Measurements from ENCODE around the gene KRTAP19-2. TPM values are rescaled to one million over a fixed set of nuclear protein-coding genes. Genes with fewer than 3 reads are reported as not detected.

Gene KRTAP19-2
- total and polyA plus RNA-seq, 10 donors = not detected

DNA sequence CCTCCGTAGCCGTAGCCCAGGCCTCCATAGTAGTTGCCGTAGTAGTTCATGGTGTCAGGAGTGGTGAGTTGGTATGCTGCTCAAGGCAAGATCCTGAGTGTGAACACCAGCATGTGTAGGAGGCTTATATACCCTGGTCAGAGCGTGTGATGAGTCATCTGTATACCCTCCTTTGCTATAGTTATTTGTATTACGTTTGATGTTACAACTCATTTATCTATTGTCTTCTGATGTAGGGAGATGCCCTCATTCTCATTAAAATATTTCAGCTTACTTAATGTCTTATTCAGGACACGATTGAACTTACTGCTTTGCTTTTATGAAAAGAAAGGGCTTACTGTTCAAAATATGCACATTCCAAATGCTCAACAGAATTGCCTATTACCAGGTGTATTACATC is 14.8 kb upstream of the KRTAP19-2 start, which contains the start of gene KRTAP19-5:
Gene KRTAP19-5 (minus strand): TSS at position 101 of the 400 bp plus-strand sequence. CDS start 51 bp downstream, at position 50.
- TF ChIP-seq POLR2AphosphoS5 (IDR thresholded peaks at IDR 0.05) (no peak), POLR2A (IDR thresholded peaks at IDR 0.05) (no peak)
- TF ChIP-seq, protein P1, sequence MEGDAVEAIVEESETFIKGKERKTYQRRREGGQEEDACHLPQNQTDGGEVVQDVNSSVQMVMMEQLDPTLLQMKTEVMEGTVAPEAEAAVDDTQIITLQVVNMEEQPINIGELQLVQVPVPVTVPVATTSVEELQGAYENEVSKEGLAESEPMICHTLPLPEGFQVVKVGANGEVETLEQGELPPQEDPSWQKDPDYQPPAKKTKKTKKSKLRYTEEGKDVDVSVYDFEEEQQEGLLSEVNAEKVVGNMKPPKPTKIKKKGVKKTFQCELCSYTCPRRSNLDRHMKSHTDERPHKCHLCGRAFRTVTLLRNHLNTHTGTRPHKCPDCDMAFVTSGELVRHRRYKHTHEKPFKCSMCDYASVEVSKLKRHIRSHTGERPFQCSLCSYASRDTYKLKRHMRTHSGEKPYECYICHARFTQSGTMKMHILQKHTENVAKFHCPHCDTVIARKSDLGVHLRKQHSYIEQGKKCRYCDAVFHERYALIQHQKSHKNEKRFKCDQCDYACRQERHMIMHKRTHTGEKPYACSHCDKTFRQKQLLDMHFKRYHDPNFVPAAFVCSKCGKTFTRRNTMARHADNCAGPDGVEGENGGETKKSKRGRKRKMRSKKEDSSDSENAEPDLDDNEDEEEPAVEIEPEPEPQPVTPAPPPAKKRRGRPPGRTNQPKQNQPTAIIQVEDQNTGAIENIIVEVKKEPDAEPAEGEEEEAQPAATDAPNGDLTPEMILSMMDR (IDR thresholded peaks at IDR 0.05 in 8 of 11, conservative IDR thresholded peaks at IDR 0.05 in 3 of 11) = no peak
- intact Hi-C loops (cut with DNase I; ENCODE audit: low total_unique reads) = no loop called here
- H3K4me1 ChIP-seq = no peaks in the 10 kb centered on the region
- no peaks in the 10 kb centered on the region for H3K36me3 ChIP-seq
- H3K9me3 ChIP-seq = peaks cover 0 to 3% (median 0%) of the 10 kb centered on the region in 8 donors
- 79 to 89% (median 81%) methylated on average over 6 of the region's 6 CpGs for WGBS, 5 donors
- DNase-seq = no peak
- no peaks in the 10 kb centered on the region for H3K27me3 ChIP-seq (replicated peaks in 1 of 7)
- no peak within 1 kb of the TSS for H3K4me3 ChIP-seq
- no peak within 1 kb of the TSS for H3K27ac ChIP-seq

DNA sequence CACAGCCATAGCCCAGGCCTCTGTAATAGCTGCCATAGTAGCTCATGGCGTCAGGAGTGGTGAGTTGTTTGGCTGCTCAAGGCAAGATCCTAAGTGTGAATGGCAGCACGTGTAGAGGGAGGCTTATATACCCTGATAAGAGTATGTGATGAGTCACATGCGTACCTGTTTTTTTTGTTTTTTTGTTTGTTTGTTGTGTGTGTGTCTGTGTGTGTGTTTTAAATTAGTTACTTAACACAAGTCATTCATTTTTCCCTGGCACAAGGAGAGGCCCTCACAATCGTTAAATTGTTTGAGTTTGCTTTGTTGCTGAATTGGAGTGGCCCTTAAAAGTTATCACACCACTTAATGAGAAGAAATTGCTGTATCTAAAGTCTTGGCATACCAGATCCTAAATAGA is 9.8 kb upstream of the KRTAP19-2 start, which contains the start of gene KRTAP19-4:
Gene KRTAP19-4 (minus strand): TSS at position 101 of the 400 bp plus-strand sequence. CDS start 55 bp downstream, at position 46.
- WGBS, 5 donors = 70 to 83% (median 74%) methylated on average over 4 of the region's 4 CpGs
- DNase-seq = no peak
- Histone ChIP-seq H3K27me3 (replicated peaks in 1 of 7) (no peaks in the 10 kb centered on the region), H3K4me3 (no peak within 1 kb of the TSS), H3K4me1 (no peaks in the 10 kb centered on the region), H3K36me3 (no peaks in the 10 kb centered on the region), H3K9me3 (peaks cover 0 to 4% (median 0%) of the 10 kb centered on the region in 8 donors), H3K27ac (no peak within 1 kb of the TSS)
- TF ChIP-seq, protein P1 (IDR thresholded peaks at IDR 0.05 in 8 of 11, conservative IDR thresholded peaks at IDR 0.05 in 3 of 11) = no peak
- no peak for TF ChIP-seq POLR2A (IDR thresholded peaks at IDR 0.05)
- TF ChIP-seq POLR2AphosphoS5 (IDR thresholded peaks at IDR 0.05) = no peak
- intact Hi-C loops (cut with DNase I; ENCODE audit: low total_unique reads) = no loop called here

DNA sequence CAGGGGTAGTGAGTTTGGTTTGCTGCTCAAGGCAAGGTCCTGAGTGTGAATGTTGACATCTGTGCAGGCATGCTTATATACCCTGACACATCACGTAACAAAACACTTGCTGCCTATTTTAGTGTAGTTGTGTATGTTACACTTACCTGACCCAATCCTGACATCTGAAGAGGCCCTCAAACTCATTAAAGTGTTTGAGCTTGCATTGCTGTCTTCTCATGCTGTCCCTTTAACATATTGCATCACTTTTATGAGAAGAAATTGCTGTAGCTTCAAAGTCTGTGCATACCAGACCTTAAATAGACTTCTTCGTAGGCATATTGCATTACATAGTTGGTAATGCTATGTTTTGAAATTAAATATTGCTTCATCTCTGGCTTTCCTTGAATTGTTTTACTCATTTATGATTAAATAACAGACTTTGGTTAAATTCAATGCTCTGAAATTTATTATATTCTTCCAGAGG is 4.8 kb upstream of the KRTAP19-2 start, which contains the start of gene KRTAP19-3:
Gene KRTAP19-3 (minus strand): TSS at position 51 of the 466 bp plus-strand sequence. CDS start 56 bp downstream, outside the sequence.
- H3K4me1 ChIP-seq = no peaks in the 10 kb centered on the region
- no peaks in the 10 kb centered on the region for H3K36me3 ChIP-seq
- H3K9me3 ChIP-seq = peaks cover 0 to 13% (median 2%) of the 10 kb centered on the region in 8 donors
- no peaks in the 10 kb centered on the region for H3K27me3 ChIP-seq (replicated peaks in 1 of 7)
- DNase-seq = no peak
- WGBS, 5 donors = 66 to 83% (median 80%) methylated on average over 2 of the region's 2 CpGs
- H3K4me3 ChIP-seq = no peak within 1 kb of the TSS
- TF ChIP-seq, protein P1 (IDR thresholded peaks at IDR 0.05 in 8 of 11, conservative IDR thresholded peaks at IDR 0.05 in 3 of 11) = no peak
- TF ChIP-seq POLR2A (IDR thresholded peaks at IDR 0.05) (no peak), POLR2AphosphoS5 (IDR thresholded peaks at IDR 0.05) (no peak)
- intact Hi-C loops (cut with DNase I; ENCODE audit: low total_unique reads) = no loop called here
- H3K27ac ChIP-seq = no peak within 1 kb of the TSS

DNA sequence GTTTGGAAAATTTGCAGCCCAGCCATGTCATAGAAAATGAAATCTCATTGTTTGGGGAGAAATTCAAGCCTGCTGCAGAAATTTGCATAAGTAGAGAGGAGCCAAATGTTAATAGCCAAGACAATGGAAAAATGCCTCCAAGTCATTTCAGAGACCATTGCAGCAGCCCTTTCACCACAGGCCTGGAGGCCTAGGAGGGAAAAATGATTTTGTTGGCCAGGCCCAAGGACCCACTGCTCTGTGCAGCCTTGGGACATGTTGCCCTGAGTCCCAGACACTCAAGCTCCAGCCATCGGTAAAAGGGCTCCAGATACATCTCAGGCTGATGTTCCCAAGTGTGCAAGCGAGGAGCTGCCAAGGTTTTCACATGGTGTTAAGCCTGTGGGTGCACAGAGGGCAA is 1.1 kb downstream of the KRTAP19-2 start:
- no peaks in the 10 kb centered on the region for H3K4me1 ChIP-seq
- H3K36me3 ChIP-seq = no peaks in the 10 kb centered on the region
- intact Hi-C loops (cut with DNase I; ENCODE audit: low total_unique reads) = no loop called here
- DNase-seq = no peak
- no peak overlapping the region for H3K4me3 ChIP-seq
- no peak overlapping the region for H3K27ac ChIP-seq
- 56 to 68% (median 64%) methylated on average over 2 of the region's 2 CpGs for WGBS, 5 donors
- H3K27me3 ChIP-seq (replicated peaks in 1 of 7) = no peaks in the 10 kb centered on the region
- peaks cover 0 to 32% (median 17%) of the 10 kb centered on the region in 8 donors for H3K9me3 ChIP-seq
- TF ChIP-seq, protein P1 (IDR thresholded peaks at IDR 0.05 in 8 of 11, conservative IDR thresholded peaks at IDR 0.05 in 3 of 11) = no peak
- TF ChIP-seq POLR2AphosphoS5 (IDR thresholded peaks at IDR 0.05) (no peak), POLR2A (IDR thresholded peaks at IDR 0.05) (no peak)
